NCI-H2227 treated with DMSO at 0.1 percent for 48 hours (cell line): ENCODE results near the gene PRIMA1.
"Not testable (repeated sequence)": the region's sequence is repeated elsewhere in the genome, so short reads cannot be mapped to it uniquely, and the experiment has no call there.

Experiments used
- DNase-seq: peaks from one replicate; lab custom pipeline; 2025; lab: John Stamatoyannopoulos, UW

Gene PRIMA1, protein sequence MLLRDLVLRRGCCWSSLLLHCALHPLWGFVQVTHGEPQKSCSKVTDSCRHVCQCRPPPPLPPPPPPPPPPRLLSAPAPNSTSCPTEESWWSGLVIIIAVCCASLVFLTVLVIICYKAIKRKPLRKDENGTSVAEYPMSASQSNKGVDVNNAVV

DNA sequence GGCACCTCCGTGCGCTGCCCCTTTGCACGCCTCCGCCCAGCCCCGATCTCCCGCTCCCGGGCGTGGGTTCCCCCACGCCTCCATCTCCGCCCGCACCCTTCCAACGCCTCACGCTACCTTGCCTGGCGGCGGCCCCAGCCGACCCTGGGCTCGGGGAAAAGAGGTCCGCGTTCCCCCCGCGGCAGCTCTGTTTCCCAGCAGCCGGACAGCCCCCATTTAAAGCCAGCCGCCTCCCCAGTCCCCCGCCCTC is at the start of gene PRIMA1:
TSS of gene PRIMA1 (minus strand) at position 193 of the 250 bp plus-strand sequence. CDS start 767 bp downstream, outside the sequence.
- no peak for DNase-seq

DNA sequence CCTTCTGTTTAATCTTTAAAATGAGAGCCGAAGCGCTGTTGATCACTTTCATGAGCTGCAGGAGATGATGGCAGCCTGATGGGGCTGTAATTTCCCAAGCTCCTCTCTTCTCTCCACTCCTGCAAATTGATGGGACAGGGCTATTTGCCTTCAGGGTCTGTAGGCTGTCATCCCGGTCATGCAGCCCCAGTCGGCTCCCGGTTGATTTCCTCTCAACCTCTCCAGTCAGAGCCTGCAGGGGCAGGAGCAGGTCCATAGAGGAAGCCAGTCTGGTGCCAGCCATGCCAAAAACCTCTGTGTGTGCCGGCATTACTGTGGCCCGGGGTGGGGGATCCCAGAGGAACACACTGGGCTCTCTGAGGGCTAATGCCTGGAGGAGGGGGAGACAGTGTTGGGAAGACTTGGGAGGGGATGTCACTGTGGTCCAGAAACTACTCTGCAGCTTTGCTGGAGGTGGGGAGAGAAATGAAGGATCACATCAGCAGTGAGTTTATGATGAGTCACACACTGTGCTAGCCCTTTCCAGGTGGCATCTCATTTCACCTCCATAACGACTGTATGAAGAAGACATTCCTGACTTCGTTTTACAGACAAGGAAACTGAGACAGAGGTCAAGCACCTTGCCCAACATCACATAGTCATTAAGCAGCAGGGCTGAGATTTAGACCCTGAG is 46.5 kb upstream of the PRIMA1 start:
- DNase-seq = no peak

DNA sequence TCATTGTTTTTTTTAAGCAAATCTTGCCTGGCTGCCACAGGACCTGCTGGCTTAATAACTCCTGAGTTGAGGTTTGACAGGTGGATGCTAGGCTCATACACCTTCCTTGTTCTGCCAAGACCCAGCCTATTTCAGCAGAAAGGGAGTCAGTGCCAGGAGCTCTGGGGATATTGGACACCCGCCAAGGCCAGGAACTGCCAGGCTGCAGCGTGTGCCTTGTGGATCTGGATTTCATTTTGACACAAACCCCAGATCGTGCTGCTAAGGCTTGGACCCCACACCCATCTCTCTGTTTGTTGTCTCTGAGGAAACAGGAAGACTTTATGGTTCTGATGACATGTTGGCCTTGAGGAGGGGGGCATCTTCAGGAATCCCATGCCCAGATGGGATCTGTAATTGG is 44.4 kb upstream of the PRIMA1 start:
- no peak for DNase-seq

DNA sequence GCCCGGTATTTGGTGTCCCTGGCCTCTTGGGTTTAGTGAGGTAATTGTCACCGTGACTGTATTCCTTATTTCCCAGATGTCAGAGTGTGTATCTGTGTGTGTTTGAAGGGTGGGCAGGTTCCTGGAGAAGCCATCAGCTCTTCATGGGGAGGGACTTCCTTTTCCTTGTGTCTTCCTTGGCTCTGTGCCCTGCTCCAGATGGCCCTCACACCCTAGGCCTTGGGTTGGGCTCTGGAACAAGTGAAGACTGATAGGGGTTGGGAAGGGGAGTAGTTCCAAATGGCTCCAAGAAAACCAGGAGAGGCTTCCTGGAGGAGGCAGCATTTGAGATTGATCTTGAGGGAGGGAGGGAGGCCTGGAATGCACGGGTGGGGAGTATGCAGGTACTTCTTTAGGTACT is 43.8 kb upstream of the PRIMA1 start:
- no peak for DNase-seq

DNA sequence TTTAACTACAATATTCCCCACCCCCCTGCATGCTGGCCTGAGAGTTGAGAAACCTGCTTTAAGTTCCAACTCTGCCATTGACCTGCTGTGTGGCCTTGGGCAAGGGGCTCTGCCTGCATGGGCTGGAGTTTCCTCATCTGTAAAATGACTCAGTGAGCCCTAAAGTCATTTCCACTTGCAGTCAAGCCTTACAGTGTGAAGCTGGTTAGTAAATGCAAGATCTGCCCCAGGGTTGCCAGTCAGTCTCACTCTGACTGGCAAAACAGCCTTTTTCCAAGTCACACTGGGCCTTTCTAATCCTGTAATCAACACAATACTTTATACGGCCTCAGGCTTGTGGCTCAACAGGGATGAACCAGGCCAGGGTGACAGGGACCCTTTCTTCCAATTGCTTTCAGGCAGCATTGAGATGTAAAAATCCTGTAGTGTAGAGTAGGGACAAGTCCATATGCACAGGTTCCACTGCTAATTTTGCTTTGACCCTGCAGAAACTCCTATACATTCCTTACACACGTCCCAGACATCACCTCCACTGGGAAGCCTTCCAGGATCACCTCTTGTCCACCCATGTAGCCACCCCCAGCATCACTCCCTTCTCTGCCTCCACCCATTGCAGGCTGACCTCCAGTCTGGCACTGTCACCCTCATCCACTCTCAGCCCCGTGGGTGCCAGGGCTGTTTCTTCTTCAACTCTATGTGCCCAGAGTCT is 42.6 kb upstream of the PRIMA1 start:
- DNase-seq = no peak

DNA sequence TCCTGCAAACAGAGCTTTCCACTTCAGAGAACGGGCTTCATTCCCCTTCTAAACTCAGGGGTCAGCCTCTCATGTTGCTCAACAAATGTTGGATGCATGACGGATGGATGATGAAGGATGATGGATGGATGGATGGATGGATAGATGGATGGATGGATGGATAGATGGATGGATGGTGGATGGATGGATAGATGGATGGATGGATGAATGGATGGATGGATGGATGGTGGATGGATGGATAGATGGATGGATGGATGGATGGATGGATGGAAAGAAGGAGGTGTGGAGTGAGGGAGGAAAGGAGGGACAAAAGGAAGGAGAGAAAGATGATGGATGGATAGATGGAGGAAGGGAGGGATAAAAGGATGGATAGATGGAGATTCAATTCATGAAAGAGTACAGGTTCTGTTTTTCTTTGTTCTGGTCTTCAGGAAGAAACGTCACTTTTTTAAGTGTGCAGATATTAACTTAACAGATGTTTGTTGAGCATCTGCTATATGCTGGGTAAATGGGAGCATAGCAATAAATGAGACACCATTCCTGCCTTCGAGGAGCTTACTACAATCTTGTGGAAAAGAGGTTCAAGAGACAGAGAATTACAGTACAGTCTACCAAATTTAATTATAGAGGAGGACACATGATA is 41.7 kb upstream of the PRIMA1 start:
- no peak for DNase-seq

DNA sequence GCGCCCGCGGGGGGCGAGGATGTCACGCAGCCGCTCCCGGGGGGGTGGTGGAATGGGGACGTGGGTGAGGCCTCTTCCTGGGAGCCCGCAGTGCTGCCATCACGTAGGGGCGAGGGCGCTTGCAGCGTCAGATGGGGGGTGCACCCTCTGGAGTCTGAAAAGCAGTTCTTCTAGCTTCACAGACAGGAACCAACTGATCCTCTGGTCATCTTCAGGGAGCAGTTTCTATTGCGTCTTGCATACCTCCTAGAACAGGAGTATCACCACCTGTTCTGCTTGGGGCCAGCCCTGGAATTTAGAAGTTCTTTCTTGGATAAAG is 36.9 kb upstream of the PRIMA1 start:
- no peak for DNase-seq

DNA sequence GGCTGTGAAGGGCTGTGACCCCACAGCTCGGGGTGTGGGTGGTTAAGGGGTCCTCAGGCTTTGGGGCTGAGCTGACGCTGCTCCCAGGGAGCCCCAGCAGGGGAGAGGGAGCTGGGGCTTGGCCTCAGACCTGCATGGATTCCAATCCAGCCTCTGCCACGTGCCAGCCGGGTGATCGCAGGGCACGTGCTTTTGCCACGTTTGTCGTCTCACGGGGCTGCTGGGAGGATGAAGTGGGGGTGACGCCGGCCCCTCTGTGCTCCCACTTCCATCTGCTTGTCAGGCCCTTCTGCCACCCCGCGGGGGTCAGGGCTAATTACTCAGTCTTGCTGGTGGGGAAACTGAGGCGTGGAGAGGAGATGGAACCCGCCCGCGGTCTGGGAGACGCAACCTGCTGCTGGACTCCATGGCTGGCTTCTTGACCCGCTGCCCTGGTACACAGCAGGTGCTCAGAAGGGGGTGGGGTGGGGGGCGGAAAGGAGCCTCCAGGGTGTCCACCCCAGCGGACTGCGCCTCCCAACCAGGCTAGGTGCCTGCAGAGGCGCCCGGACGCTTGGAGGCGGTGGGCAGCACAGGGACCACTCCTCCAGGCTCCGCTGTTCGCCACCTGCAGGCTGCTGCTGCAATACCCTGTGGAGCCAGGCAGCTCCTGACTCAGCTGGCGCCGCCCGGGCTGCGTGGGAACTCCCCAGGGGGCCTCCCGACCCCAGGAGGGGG is 36.4 kb upstream of the PRIMA1 start:
- DNase-seq = no peak

DNA sequence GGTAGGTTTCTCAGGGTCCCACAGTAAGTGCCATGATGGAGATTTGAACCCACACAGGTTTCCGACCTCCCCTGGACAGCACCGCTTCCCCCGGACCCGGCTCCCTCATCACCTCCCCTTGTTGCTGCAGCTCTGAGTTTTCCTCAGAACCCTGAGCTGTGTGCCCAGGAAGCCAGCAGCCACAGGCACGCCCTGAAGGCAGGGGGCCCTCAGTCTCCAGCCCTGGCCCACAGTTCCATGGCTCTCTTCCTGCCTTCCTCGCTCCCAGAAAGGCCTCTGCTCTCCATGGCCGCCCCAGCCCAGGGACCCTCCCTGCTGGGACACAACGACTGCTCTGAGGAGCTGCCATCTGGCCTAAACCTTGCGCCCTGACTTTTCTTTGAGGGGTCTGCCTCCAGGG is 35.8 kb upstream of the PRIMA1 start:
- no peak for DNase-seq

DNA sequence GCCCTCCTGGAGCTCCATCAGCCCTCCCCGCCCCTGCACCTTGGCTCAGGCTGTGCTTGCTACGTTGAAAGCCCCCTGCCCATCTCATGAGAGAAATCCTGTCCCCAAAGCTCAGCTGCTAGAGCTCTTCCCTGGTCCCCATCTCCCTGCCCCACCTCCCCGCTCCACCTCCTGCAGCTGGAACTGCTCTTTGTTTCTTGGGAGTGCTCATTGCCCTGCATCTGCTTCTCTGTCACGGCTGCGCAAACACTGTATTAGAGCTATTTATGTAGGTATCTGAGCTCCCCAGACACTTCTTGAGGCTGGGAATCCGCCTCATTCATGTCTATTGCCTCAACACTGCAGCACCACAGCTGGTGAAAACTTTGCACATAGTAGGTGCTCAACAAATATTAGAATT is 32.8 kb upstream of the PRIMA1 start:
- no peak for DNase-seq

DNA sequence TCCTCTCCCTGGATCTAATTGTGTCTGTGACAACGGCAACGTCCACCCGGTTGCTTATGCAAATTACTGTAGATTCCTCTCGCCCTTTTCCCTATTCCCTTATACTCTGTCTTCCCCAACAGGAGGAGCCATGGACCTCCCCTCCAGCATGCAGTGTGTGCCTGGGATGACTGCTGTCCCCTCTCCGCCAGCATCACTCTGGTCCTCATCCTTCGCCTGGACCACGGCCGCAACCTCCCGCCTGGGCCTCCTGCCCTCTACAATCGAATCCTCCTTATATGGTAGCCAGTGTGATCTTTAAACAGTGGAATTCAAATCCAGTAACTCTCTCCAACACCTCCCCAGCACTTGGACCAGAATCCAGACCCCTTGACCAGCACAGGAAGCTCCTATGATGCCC is 30.6 kb upstream of the PRIMA1 start:
- no peak for DNase-seq

DNA sequence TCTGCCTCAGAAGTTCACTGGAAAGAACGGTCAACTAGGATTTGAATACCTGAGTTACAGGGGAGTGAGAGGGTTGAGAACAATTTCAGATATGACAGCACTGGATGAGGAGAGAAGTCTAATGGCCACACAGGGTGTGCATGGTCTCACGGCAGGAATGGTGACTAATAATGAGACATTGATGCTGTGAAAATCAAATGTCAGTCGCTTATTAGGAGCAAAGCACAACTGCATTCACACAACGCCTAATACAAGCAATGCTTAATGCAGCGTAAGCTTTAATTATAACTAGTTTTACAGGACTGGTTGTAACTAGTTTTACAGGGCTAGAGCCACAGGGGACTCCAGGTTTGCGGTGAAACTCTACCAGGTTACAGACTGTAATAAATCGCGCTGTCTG is 23.4 kb upstream of the PRIMA1 start:
- DNase-seq = no peak

DNA sequence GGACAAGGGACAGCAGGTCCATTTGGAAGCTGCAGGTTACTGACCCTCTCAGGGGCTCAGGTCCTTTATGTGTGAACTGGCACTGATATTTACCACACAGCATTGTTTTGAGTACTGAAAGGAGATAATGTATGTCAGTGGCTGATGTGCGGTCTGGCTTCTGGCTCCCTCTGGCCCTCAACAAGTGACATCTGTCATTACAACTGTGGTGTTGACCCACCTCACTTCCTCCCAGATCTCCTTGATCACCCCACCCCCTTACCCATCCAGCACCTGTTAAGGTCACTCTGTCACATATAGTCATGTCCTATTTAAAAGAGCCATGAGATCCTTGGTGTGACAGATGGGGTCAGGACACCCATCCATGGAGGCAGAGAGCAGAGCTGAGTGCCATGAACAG is 22.7 kb upstream of the PRIMA1 start:
- no peak for DNase-seq

DNA sequence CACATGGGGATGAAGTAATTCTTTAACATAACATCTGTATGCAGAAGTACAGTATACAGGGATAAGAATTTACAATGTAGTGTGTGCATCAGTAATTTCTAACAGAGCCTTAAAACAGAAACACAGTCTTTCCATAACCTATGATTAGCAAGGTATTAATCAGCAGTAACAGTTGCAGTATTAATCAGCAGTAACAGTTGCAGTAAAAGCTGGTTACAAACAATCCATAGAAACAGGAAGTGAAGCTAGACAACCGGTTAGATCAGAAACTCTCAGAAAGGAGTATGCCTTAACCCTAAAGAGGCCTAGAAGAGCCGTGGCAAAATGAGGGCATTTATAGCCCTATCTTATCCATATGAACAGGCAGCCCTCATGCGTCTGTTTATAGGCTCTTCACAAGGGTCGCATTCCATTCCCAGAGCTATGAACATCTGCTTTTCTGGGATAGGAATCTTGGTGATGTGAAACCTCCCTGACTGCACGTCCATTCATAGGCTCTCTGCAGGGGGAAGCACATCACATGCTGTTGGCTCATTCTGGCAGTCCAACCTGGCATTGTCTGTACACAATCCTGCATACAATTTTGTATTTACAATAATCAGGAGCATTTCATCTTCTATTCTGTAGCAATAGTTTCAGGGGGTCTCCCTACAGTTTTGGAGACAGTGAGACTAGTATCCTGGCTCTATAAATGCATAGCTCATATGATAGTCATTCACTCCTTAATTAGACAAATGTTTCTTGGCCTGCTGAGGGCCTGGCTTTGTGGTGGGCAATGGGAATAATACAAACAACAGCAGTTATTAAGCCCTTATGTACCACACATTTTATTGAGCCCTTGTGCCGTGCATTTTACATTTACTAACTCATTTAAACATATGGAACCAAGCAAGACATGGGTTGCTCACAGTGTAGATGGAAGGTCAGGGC is 21.5 kb upstream of the PRIMA1 start:
- DNase-seq = not testable (repeated sequence)

DNA sequence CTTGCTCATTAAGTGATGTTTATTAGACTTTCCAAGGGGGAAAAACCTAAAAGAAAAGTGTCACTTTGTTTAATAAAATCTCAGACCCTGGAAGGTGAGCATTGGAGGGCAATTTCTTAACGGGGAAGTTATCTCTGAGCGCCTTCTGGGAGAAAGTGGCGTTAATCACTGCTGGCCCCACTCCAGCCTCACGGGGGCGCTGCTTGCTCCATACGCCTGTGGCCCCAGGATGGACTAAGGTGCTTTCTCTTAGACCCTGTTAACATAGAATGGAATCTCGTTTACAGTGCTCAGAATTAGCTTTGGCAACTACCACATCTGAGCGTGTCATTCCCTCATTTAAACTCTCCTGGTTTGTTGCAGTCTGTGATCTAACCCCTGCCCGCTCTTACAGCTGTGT is 16.4 kb upstream of the PRIMA1 start:
- no peak for DNase-seq

DNA sequence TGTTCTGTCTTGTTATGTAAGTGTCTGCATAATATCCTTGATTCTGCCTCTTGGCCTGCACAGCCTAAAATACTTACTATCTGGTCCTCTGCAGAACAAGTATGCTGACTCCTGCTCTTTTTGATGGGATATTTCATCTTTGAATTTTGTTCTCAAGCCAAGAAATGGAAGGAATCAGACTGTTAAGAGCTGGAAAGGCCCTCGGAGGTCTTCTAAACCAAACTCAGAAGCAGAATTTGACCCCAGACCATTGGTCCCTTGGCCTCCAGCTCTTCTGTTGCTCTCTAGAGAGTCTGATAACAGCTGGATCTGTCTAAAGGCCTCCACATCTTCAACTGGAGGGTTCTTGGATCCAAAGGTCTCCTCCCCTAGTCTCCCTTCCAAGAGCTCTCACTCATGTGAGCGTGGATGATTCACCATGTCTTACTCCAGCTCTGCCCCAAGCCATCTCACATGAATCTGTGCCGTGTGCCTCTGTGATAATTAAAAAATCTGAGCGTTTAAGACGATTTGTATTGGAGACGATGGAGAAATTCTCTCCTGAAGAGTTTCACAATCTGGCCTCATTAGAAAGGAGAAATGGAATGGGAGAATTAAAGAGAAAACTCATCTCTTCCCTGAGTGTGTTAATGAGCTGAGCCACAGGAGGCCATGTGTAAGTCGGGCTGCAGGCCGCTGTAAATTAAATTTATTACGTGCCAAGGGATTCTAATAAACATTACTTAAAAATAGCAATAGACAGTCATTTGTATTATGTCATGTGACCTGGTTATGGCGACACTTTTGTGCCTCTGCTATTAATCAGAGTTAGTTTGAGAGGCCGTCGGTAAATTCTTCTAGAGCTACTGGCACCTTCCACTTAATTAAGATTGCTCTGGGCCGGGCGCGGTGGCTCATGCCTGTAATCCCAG is 15.4 kb upstream of the PRIMA1 start:
- DNase-seq = no peak

DNA sequence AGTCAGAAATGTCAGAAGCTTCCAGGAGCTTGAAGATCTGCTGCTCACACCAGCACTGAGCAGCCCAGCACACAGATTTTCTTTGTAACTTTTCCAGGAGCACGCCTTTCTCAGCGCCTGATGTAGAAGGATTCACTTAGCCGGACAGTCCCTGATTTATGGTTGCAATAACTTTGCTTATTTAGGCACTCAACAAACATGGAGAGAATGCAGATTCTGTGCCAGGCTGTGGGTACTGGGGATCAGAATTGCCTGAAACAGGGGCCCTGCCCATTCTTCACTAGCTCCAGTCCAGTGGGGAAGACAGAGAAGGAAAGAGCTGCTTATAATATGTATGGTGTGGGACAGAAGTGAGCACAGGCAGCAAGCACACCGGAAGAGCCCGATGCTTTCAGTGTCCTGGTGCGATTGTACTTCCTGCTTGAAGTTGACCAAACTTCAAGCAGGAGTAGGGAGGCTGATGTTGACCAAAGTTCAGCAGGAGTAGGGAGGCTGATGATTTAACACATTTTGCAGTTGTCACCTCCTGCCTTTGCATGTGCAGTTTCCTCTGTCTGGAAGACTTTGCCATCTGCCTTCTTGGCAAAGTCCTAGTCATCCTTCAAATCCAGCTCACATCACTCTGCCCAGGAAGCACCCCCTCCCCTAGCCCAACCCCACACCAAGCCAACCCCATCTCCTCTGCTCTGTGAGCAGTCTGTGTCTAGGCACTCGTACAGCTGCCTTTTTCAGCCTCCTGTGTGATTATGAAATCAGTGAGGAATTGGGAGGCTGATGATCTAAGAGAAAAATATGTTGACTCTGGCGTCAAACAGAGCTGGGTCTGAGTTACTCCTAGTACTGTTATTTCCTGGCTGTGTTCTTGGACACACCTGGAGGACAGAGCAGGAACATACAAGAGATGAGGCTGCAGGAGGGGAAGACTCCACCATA is 12.0 kb upstream of the PRIMA1 start:
- DNase-seq = no peak

DNA sequence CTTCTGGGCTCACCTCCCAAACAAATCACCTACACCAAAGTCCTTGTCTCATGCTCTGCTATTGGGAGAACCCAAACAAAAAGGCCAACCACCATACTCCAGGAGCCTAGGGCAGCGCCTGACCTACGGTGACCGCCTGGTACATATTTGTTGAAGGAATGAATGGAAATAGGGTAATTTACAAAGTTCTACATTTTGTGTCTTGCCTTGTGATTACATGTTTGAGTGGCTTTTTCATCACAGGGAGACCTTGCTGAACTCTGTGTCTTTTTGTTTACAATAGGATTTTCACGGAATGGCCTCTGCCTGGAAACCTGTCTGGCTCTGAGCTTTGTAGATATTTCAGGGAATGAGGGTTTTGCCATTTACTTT is 11.3 kb upstream of the PRIMA1 start:
- no peak for DNase-seq

DNA sequence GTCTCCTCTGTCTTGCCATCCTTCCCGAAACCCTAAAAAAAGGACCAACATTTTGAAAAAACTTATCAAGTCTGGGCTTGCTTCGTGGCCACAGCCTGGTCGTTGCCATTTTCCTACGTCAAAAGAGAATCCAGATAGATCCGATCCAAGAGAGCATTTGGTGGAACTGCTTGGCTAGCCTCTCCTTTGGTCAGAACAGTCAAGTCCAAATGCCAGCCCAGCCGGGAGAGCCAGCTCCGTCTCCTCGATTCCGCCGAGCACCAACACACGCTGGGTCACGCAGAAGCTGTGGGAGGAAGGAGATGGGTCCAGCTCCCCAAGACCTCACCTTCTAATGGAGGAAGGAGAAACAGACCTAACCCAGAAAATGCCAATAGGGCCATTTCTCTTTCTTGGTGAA is 9.3 kb upstream of the PRIMA1 start:
- no peak for DNase-seq

DNA sequence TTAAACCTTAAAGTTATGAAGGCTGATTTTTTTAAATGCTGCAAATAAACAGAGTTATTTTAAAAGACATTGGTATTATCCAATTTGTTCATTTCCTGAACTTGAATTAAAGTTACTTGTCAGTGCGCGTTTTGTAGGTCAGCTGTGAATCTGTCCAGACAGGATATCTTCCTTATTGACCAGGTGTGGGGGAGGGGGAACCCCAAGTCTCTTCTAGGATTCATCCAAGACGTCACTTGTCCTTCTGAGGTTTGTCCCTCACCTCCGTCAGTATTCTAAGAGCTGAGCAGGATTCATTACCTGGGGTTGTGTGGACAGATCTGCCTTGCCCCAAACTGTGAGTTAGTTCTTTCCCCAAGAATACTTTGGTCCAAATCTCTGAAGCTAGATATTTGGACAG is 8.8 kb upstream of the PRIMA1 start:
- no peak for DNase-seq
